NCI-H1930 (cell line): ENCODE results near the gene MLLT10.

ENCODE experiments used
- DNase-seq, 2 experiments: peaks; one replicate each; lab custom pipeline; 2025; lab: John Stamatoyannopoulos, UW

Gene MLLT10

DNA sequence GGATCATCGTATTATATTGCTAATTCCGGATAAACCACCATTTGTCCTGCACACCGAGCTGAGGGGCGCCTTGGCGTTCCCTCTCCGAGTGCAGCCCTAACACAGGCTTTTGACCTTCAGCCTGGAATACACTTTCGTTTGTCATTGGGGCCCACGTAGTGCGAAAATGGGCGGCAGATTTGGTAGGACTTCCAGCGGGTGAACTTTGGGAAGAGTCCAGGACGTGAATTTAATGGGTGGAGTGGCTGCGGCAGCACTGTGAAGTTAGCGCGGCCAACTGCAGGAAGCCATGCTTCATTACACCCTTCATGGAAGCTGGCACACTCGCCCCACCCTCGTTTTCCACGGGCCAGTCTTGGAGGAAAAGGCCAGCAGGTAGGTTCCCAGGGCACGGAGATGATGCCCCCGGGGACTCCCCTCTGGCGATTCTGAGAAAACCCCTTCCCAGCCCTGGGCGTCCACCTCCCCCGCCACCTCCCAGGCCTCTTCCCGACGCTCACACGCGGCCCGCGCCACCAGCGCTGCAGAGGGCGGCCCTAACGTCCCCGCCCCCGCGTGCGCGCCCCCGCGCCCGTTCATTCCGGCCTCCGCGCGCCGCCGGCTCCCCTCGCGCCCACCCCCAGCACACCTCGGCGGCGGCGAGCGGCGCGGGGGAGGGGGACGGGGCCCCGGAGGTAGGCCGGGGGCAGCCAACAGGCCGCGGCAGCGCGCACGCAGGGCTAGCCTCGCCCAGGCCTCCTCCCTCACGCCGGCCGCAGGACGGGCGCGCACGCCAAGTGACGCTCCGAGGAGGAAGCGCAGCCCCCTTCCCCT, at the start of gene MLLT10:
Gene MLLT10, plus strand, starts transcription at position 766 of the 813 bp plus-strand sequence. CDS start 413 bp downstream, outside the sequence.
- peak; percentile 72 to 76 for DNase-seq

DNA sequence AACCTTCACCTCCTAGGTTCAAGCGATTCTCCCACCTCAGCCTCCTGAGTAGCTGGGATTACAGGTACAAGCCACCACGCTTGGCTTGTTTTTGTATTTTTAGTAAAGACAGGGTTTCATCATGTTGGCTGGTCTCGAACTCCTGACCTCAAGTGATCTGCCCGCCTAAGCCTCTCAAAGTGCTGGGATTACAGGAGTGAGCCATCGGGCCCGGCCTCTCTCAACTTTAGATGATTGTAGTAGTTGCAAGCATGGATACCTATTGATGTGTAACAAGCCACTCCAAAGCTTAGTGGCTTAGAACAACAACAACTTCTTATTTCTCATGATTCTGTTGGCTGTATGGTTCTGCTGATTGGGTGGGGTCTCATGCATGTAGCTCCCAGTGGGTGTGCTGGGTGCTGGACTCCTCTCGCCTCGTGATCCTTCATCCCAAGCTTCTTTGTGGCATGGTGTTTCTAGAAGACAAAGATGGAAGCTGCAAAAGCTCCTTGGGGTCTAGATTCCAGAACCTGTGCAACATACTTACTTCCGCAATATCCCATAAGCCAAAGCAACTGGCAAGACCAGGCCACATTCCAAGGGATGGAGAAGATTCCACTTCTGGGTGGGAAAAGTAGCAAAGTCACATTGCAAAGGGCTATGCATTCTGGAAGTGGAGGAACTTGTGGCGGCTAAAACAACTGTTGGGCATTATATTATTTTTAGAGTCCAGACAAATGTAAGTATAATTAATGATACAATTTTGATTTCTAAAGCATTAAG, 46.4 kb upstream of the MLLT10 start:
- no peak for DNase-seq

DNA sequence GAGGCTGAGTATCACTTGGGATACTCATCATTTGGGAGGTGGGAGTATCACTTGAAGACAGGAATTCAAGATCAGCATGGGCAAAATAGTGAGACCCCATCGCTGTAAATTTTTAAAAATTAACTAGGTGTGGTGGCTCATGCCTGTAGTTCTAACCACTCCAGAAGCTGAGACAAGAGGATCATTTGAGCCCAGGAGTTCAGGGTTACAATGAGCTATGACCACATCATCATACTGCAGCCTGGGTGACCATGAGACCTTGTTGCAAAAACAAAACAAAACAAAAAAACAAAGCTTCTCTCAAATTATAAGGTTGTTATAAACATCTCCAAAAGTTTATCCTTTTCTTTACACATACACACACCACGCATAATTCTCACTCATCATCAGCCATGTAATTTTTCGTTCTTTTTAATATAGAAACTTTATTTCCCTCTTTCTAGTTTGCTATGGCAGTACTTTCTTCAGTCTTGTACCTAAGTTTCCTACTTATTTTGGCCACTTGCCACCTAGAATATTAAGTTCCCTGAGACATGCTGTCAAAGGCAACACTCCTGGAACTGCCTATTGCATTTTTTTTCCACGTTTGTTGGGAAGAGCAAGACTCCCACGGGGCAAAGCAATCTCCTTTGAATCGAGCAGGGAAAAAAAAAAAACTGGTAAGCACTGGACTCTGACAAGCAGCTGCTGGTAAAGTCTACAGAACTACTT, 45.6 kb upstream of the MLLT10 start:
- no peak for DNase-seq

DNA sequence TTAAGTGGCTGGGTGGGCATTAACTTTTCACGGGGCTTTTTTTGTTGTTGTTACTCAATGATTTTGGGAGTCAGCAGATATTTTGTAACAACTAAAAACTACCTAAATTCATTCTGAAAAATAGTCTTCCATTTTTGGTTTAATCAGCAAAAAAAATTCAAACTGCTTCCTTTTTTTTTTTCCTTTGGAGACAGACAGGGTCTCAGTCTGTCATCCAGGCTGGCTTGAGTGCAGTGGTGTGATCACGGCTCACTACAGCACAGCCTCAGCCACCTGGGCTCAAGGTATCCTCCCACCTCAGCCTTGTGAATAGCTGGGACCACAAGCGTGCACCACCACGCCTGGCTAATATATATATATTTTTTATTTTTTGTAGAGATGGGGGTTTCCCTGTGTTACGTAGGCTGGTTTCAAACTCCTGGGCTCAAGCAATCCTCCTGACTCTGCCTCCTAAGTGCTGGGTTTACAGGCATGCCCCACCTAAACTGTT, 45.0 kb upstream of the MLLT10 start:
- no peak for DNase-seq

DNA sequence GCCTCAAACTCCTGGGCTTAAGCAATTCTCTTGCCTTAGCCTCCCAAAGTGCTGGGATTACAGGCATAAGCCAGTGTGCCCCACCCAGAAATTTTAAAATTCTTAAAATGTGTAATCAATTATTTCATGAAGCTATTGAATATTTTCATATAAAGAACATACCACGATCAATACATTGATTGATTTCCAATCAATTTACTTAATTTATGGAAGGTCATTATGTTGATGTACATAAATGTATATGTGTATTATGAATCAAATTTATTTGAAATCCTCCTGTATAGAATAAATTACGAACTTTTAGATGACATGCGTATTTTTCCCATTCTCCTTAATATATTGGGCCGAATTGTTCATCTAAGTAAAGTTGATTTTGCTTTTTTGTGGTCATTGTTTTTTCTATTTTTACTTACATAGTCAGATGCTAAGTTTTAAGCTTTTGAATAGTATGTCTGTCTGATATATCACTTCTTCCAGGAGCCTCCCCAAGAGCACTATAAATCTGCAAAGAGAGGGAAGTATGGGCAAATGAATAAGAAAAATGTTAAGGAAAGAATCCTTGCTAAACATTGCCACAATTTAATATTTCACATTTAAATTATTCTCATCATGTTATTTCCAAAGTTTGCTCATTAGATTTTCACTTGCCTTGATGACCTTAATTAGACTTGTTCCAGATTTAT, 43.9 kb upstream of the MLLT10 start:
- DNase-seq = no peak

DNA sequence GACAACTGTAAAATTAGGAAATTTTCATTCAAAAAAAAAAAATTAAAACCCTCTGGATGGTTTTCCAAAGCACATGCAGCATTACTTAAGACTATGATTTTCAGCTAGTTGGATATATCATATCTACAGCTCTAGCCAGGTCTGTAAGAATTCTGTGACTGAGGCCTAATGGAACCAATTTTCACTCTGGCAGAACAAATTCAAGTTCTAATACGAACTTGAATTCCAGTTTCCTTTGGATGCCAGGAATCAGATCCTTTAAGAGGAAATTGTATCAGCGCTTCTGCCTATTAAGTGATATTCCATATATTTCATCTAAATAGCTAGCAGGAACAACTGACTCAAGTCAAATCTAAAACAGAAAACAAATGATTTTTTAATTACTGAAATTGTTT, 43.3 kb upstream of the MLLT10 start:
- DNase-seq = no peak

DNA sequence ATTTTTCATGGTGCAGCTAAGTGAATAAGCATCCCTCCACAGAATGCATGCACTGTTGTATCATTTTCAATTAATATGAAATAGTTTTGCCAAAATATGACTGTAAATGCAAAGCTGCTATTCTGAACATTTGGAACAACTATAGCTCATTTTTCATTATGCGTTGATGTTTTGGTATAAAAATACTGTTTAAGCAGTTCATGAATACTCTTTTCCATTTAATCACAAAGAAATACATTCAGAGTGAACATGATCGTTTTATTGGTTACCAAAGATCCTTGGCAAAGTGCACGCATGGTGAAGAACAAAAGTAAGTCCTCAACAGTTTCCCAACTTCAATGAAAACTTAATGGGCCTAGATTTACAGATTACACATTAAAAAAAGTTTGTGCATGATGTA, 41.6 kb upstream of the MLLT10 start:
- DNase-seq = no peak

DNA sequence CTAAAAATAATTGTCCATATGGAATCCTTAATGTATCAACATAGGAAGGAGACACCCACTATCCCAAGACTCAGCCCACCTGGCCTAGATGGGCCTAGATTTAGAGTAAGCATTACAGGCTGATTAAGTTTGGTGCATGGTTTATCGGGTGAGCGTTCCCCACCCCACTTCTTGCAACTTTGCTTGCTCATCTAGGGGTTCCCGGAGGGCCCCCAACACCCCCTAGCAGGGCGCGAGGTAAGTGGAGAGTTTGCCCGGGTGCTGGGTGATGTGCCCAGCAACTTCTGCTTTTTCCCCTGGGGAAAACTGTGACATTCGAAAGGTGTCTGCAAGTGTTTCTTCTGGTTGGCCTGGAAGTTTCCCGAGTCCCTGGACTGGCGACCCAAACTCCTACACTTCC, 40.2 kb upstream of the MLLT10 start:
- DNase-seq = no peak

DNA sequence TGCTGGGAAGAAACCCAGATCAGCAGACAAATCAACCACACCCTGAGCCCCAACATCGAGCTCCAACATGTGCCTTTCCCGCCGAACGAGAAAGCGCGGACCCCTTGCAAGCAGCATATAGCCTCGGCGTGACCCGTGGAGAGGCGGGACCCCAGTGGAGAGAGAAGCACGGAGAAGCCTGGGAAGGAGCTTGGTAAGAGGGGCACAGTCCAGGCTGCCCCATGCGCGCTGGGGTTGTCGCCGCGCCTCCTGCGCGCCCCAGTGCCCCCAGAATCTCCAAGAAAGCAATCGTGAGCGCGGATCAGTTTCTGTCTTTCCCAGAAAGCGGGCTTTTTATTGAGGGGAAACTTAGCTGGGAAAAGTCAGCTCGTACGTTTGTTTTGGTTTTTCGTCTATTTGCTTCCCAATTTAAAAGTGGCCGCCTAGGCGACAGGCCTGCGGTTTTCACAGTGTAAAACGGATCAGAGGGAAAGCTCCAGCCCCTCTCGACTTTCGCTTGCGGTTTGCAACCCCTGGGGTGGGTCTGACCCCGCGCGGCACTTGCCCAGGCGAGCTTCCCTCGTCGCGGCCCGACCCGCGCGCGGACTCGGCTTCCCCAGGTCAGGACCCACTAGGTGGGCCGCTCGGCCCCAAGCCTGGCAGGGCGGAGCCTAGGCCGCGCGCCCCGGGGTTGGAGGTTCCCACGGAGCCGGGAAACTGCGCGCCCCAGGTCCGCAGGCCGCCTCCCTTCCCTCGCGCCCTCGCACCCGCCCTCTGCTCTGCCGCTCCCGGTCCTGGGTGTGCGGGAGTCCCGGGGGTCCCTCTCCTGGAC, 39.6 kb upstream of the MLLT10 start:
- DNase-seq = no peak

DNA sequence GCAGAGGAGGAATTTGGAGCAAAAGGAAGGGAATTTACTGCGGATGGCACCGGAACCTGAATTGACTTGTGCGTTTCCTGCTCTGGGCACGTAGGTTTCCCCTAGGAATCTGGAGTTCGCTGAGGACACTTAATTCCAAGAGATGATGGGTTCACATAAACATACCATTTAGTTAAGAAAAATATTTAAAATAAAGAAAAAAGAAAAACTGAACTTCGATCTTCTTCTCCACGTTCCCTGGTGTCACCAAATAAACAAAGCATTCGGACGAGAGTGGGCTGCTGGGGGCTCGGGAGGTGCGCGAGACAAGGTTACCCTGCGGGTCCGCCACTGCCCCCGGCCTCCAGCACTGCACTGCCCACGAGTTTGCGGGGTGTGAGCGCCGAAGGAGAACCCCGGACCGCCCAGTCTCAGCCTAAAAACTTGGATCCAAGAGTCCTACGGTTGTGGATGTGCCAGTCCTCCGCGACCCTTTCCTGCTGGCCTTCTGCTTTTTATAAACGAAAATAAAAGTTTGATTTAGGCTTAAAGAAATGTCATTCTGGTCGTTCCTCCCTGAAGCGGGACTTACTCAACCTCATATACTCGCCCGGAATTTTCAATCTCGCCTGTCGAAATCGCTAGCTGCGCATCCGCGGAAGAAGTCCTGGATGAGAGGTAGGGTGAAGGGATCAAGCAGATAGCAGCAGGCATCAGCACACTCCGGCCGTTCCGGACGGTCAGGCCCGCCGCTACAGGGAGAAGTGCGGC, 38.9 kb upstream of the MLLT10 start:
- no peak for DNase-seq

DNA sequence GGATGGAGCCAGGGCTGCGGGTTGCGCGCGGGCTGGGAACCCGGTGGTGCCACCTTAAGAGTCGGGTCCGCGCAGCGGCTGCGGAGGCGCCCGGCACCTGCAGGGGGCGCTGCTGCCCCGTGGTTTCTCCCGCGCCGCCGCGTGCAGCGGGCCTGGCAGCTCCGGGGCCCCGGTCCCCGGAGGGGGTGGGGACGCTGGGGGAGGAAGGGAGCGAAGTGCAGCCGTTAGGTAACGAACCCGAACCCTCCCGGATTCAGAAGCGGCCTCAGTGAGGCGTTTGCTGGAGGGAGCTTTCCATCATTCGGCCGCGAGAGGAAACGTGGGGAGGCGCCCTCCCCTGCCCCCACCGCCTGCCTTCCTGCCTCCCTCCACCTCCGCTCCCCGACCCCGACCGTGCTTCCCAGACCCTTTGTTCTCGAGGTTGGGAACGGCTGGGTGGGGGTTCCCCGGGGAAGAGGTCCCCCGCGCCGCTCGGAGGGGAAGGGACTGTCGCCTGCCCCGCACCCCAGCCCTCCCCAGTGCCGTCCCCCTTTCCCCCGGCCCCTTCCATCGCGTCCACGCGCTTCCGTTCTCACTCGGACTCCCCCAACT, 38.2 kb upstream of the MLLT10 start:
- DNase-seq = peak; percentile 28 to 30

DNA sequence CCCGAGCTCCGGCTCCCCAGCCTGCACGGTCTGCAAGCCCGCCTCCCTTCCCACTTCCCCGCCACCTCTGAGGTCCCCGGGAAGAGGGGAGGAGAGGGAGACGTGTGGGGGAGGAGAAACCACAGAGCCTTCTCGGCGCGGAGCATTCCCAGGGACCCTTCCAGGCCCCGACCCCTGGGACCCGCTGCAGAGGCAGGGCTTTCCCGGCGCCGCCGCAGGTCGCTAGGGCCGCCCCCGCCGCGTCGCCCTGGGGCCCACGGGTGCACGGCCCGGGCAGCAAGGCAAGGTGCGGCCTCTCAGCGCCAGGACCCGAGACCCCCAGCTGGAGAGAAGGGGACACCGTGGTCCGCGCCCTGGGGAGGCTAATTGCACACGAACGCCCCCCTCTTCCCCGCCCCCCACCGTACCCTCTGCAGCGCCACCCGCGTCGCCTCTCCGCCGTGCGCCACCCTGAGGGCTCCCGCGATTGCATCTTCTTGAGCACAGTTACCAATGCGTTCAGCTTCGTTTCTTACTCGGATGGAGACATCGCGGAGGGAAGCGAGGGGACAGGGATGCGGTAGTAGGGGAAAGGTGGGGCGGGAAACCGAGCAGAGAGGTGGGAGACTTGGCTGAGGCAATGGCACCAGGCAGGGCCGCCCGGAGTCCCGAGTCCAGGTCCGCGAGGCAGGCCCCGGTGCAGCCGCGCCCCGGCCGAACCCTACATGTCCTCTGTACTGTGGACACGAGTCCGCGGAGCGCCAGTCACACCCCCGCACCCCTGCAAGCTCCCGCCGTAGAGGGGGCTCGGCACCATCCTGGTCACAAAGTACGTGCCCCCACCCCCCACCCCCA, 37.5 kb upstream of the MLLT10 start:
- peak; percentile 3 to 34 for DNase-seq

DNA sequence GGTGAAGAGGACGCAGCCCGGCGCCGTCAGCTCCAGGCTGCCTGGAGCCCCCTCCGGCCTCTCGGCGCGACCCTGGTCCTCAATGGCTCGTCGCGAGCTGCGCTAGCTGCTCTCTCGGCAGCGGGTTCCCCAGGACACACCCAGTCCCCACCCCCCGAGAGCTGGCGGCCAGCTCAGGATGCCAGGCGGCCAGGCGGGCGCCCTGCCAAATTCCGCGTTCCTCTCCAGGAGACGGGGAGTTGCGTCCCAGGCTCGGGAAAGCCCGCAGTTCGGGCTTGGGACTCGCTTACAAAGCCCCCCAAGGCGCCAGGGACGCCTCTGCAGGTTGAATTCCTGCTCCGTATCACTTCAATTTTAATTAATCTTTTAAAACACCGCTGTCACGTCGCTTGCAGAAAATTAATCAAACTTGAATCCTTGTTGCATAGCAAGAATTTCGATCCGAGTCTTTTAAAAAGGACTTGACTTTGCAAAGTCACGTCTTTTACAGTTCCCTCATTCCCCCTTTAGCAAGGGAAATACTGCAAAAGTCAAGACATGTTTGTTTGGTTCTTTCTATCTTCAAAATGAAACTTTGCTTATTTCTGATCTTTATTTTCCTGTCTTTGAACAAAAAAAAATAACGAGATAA, 36.7 kb upstream of the MLLT10 start:
- peak in 1 of 2 experiments; percentile 11 for DNase-seq

DNA sequence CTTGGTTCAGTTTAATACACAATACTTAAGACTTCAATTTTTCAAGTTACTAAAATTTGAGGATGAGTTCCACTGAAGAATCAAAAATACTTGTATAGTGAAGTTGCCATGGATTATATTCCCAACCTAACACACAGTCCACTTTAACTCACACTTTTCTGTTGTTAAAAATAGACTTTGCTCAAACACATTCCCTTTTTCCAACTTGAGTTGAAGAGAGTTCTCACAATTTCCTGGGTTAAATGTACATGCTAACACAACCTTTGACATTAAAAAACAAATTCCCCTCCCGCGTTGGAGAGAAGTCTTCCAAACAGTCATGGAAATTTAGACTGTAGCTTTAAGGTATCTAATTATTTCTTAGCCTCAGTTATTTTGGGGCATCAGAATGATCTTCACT, 35.7 kb upstream of the MLLT10 start:
- DNase-seq = no peak

DNA sequence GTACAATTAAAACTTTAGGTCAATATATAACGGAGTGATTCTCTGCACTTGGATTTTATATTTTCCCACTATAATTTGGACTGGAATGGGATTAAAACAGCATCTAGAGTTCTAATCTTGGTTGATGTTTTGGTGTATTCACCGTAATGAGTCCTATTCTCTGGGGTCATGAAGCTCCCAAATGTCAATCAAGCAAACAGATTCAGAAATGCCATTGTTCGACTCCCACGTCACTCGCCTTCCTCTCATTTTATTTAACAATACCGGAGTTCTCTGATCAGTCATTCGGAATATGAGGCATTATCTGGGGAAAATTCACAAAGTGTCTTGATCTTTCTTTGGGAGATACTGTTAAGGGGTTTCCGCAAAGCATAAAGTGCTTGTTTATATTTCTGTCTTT, 35.0 kb upstream of the MLLT10 start:
- no peak for DNase-seq

DNA sequence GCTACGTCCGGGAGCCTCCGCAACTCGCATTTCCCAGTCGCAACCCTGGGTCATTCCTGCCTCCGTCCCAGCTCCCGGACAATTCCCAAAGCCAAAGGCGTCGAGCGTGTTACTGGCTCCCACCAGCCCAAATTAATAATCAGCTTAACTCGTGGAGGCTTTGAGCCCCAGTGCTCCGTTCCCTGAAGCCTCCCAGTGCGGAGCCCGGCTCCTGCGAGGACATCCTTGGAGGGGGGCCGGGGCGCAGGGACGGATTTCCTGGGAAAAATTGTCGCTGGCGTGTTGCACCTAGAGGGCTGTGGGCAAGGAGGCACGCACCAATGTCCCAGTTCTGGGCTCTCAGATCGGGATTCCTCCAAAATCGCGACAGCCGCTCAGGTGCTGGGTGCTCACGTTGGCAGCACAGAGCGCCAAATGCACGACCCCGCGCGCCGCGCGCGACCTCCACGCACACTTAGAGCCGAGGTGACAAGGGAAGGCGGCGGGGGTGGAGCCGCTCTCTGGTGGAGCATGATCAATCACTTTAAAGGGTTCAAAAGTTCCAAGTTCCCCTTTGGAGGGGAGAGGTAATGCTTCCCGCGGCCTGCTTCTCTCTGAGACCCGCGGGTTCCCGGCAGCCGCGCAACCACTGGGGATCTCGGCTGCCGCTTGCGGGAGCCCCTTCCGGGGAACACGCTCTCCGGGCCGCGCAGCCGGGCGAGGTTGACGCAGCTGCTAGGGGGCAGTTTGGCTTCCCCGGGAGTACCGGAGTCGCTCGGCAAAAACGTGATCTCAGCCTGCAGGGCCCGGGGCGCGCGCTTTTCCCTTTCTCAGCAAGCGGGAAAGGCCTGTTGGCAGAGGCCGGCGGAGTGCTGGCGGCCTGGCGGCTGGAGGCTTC, 34.1 kb upstream of the MLLT10 start:
- DNase-seq = no peak

DNA sequence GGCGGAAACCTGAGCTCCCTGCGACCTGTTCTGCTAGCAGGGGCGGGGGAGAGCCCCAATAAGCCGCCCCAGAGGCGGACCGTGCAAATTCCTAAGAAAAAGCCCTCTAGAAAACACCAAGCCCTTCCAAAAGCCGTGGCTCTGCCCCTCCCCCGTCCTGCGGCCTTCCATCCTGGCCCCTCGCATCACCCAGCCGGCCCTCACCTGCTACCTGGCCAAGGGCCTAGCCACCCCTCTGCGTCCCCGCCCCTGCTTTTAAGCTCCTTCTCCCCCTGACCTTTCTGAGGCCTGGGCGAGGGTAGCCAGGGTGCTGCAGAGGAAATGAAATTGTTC, 33.5 kb upstream of the MLLT10 start:
- DNase-seq = no peak

DNA sequence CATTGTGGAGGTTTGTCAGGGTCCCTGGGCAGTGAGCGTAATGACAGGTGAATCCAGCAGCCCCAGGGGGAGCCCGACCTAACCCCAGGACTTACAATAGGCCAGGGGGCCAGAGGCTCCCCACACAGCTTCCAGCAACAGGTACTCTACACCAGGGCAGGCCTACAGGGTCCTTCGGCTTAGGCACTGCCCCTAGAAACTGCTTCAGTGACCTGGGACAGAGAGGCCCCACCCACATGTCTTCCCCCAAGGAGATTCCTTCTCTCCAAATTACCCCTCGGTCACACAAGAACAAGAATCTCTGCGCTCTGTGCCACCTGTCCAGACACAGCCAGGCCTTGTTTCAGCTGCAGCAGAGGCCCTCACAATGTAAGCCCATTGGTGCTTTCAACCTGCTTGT, 32.9 kb upstream of the MLLT10 start:
- no peak for DNase-seq
